HG02588 (cell line): ENCODE results near the gene KIAA0930.
"Not testable (repeated sequence)": the region's sequence is repeated elsewhere in the genome, so short reads cannot be mapped to it uniquely, and the experiment has no call there.

Source experiments
- ATAC-seq: cut with Tn5 transposase; IDR thresholded peaks from one replicate; pipeline ENCODE4 v1.9.1; 2021; ENCODE audit warnings: mild to moderate bottlenecking, moderate library complexity; ENCODE audit not compliant: unreplicated experiment

KIAA0930 gene

GRCh38 chr22:45240810-45241631 lies at the start of gene KIAA0930:
Gene KIAA0930, minus strand, starts transcription at chr22:45240894. Its CDS starts 191 bp downstream, at chr22:45240703.
- no peak for ATAC-seq

- ATAC-seq: no peak
These were observed 46.3 kb upstream of the KIAA0930 start for GRCh38 chr22:45286854-45287551.

GRCh38 chr22:45285263-45286058 lies 44.8 kb upstream of the KIAA0930 start:
- ATAC-seq: no peak

GRCh38 chr22:45284705-45285262 lies 44.1 kb upstream of the KIAA0930 start, which contains the start of gene UPK3A:
Gene UPK3A, plus strand, starts transcription at chr22:45284949. Its CDS starts 65 bp downstream, at chr22:45285014.
- ATAC-seq: no peak

GRCh38 chr22:45281010-45281409 lies 40.3 kb upstream of the KIAA0930 start:
- ATAC-seq: no peak

GRCh38 chr22:45280587-45280980 lies 39.9 kb upstream of the KIAA0930 start:
- no peak for ATAC-seq

GRCh38 chr22:45278125-45278524 lies 37.4 kb upstream of the KIAA0930 start:
- ATAC-seq: no peak

- not testable (repeated sequence) for ATAC-seq
These were observed 37.0 kb upstream of the KIAA0930 start for GRCh38 chr22:45277720-45278119.

GRCh38 chr22:45276507-45277105 lies 35.9 kb upstream of the KIAA0930 start:
- ATAC-seq: no peak

GRCh38 chr22:45273452-45274075 lies 32.9 kb upstream of the KIAA0930 start:
- ATAC-seq: no peak

GRCh38 chr22:45272498-45272897 lies 31.8 kb upstream of the KIAA0930 start:
- ATAC-seq: no peak

- no peak for ATAC-seq
These were observed 31.0 kb upstream of the KIAA0930 start for GRCh38 chr22:45271667-45272201.

- no peak for ATAC-seq
These were observed 29.7 kb upstream of the KIAA0930 start for GRCh38 chr22:45270095-45271020.

GRCh38 chr22:45268958-45269844 lies 28.5 kb upstream of the KIAA0930 start:
- peak; percentile 68 for ATAC-seq

- peak; percentile 19 for ATAC-seq
These were observed 27.7 kb upstream of the KIAA0930 start for GRCh38 chr22:45268167-45268957.

GRCh38 chr22:45265535-45265934 lies 24.8 kb upstream of the KIAA0930 start:
- ATAC-seq: no peak
